HepG2 (cell line): ENCODE results near the gene CTSW. TPM values are rescaled to one million over a fixed set of nuclear protein-coding genes. Genes with fewer than 3 reads are reported as not detected.

Experiments used
- ARHGAP35 ChIP-seq: sonication (generic); formaldehyde crosslinking; IDR thresholded peaks from 2 replicates; pipeline ENCODE4 v1.9.0; 2022; ENCODE audit warnings: mild to moderate bottlenecking, inconsistent platforms, moderate library complexity, missing genetic modification reagents, borderline replicate concordance
- CBX2 ChIP-seq, 2 experiments: fragments of 200-600 bp in 1 of 2; sonication (generic); formaldehyde crosslinking in 1 of 2; IDR thresholded peaks; 2 replicates each; pipeline versions ENCODE4 v1.7.0 to v1.8.1; 2018 to 2022; ENCODE audit warnings: low read depth in 2 of 2, low read length in 1 of 2, mild to moderate bottlenecking in 1 of 2, missing genetic modification reagents in 1 of 2
- FOXO1 ChIP-seq: sonication (generic); formaldehyde crosslinking; IDR thresholded peaks from 2 replicates; pipeline ENCODE4 v1.4.0; 2020; ENCODE audit warnings: missing genetic modification reagents
- GABPB1 ChIP-seq: IDR thresholded peaks from 2 replicates; pipeline ENCODE4 v1.6.1; 2016; ENCODE audit warnings: mild to moderate bottlenecking, missing genetic modification reagents, moderate library complexity, missing compliant biosample characterization
- GATAD1 ChIP-seq: IDR thresholded peaks from 2 replicates; pipeline ENCODE4 v1.6.1; 2016; ENCODE audit warnings: missing genetic modification reagents, missing compliant biosample characterization
- KLF11 ChIP-seq: IDR thresholded peaks from 2 replicates; pipeline ENCODE4 v1.6.1; 2016; ENCODE audit warnings: missing compliant biosample characterization
- KLF16 ChIP-seq, 2 experiments: sonication (generic) in 1 of 2; formaldehyde crosslinking in 1 of 2; IDR thresholded peaks; 2 replicates each; pipeline versions ENCODE4 v1.6.1 to v1.8.0; 2016 to 2023; ENCODE audit warnings: missing genetic modification reagents in 2 of 2, missing compliant biosample characterization in 1 of 2
- PHF20 ChIP-seq: sonication (generic); formaldehyde crosslinking; IDR thresholded peaks from 2 replicates; pipeline ENCODE4 v1.5.0; 2020; ENCODE audit warnings: mild to moderate bottlenecking, missing genetic modification reagents
- RAD51 ChIP-seq: fragments of 450-650 bp; IDR thresholded peaks from 2 replicates; pipeline ENCODE4 v1.6.1; 2016; ENCODE audit warnings: borderline replicate concordance
- RELA ChIP-seq: sonication (generic); formaldehyde crosslinking; IDR thresholded peaks from 2 replicates; pipeline ENCODE4 v1.4.0; 2020; ENCODE audit warnings: missing genetic modification reagents
- SALL1 ChIP-seq: sonication (generic); formaldehyde crosslinking; IDR thresholded peaks from 2 replicates; pipeline ENCODE4 v1.8.0; 2022; ENCODE audit warnings: mild to moderate bottlenecking, missing genetic modification reagents
- TMF1 ChIP-seq: sonication (generic); formaldehyde crosslinking; IDR thresholded peaks from 2 replicates; pipeline ENCODE4 v1.8.1; 2022; ENCODE audit warnings: low read depth, missing genetic modification reagents
- YEATS2 ChIP-seq: sonication (generic); formaldehyde crosslinking; IDR thresholded peaks from 2 replicates; pipeline ENCODE4 v1.4.0; 2020; ENCODE audit warnings: missing genetic modification reagents, borderline replicate concordance
- ZBTB20 ChIP-seq: sonication (generic); formaldehyde crosslinking; IDR thresholded peaks from 2 replicates; pipeline ENCODE4 v1.8.1; 2023; ENCODE audit warnings: missing genetic modification reagents, low read depth, mild to moderate bottlenecking, borderline replicate concordance
- ZFP41 ChIP-seq: sonication (generic); formaldehyde crosslinking; IDR thresholded peaks from 2 replicates; pipeline ENCODE4 v1.4.0; 2020; ENCODE audit warnings: mild to moderate bottlenecking, missing genetic modification reagents, borderline replicate concordance
- ZNF180 ChIP-seq: sonication (generic); formaldehyde crosslinking; IDR thresholded peaks from 2 replicates; pipeline ENCODE4 v1.4.0; 2020; ENCODE audit warnings: low read depth, missing genetic modification reagents, borderline replicate concordance
- ZNF761 ChIP-seq: sonication (generic); formaldehyde crosslinking; conservative IDR thresholded peaks from 2 replicates; pipeline ENCODE4 v1.4.0; 2020; ENCODE audit warnings: mild to moderate bottlenecking, missing genetic modification reagents
- ZNF878 ChIP-seq: sonication (generic); formaldehyde crosslinking; IDR thresholded peaks from 2 replicates; pipeline ENCODE4 v1.8.1; 2023; ENCODE audit warnings: mild to moderate bottlenecking, missing genetic modification reagents, moderate library complexity
- polyA plus RNA-seq, 8 experiments: library from polyadenylated mRNA; depleted of rRNA in 3 of 8; stranded (reverse) in 7 of 8; unstranded in 1 of 8; fragments of >200 nt; fragmentation: Illumina TruSeq in 4 of 8; extraction: Trizol in 4 of 8; gene quantifications; 2 replicates each; pipeline versions ENCODE4 v1.2.1 to v1.2.3, GENCODE V29; 2011 to 2016; ENCODE audit warnings: low read depth in 4 of 8, missing spikeins in 1 of 8, mixed read lengths in 1 of 8; ENCODE audit not compliant: insufficient read depth in 1 of 8
- total RNA-seq, 5 experiments: library from RNA; depleted of rRNA; stranded (reverse); fragments of >200 nt; fragmentation: Illumina TruSeq; extraction: Trizol; gene quantifications; 2 replicates each; pipeline ENCODE4 v1.2.3, GENCODE V29; 2016; ENCODE audit warnings: low read depth in 1 of 5
- TF ChIP-seq, protein P1 (sequence below): sonication (generic); formaldehyde crosslinking; IDR thresholded peaks from 2 replicates; pipeline ENCODE4 v1.4.0; 2020; ENCODE audit warnings: missing genetic modification reagents
- TF ChIP-seq, protein P2 (sequence below): sonication (generic); formaldehyde crosslinking; IDR thresholded peaks from 2 replicates; pipeline ENCODE4 v1.4.0; 2020; ENCODE audit warnings: missing genetic modification reagents
- TF ChIP-seq, protein P3 (sequence below): sonication (generic); formaldehyde crosslinking; IDR thresholded peaks from 2 replicates; pipeline ENCODE4 v1.9.0; 2021; ENCODE audit warnings: missing genetic modification reagents, borderline replicate concordance
- TF ChIP-seq, protein P4 (sequence below): sonication (generic); formaldehyde crosslinking; IDR thresholded peaks from 2 replicates; pipeline ENCODE4 v1.5.0; 2020; ENCODE audit warnings: mild to moderate bottlenecking, missing genetic modification reagents, moderate library complexity

The CTSW gene
- total and polyA plus RNA-seq, 2 of the 13 experiments (the other 11 are each of a cell fraction or from before 2014, with no cell fraction given), result 0.09 TPM; not detected in 1

DNA sequence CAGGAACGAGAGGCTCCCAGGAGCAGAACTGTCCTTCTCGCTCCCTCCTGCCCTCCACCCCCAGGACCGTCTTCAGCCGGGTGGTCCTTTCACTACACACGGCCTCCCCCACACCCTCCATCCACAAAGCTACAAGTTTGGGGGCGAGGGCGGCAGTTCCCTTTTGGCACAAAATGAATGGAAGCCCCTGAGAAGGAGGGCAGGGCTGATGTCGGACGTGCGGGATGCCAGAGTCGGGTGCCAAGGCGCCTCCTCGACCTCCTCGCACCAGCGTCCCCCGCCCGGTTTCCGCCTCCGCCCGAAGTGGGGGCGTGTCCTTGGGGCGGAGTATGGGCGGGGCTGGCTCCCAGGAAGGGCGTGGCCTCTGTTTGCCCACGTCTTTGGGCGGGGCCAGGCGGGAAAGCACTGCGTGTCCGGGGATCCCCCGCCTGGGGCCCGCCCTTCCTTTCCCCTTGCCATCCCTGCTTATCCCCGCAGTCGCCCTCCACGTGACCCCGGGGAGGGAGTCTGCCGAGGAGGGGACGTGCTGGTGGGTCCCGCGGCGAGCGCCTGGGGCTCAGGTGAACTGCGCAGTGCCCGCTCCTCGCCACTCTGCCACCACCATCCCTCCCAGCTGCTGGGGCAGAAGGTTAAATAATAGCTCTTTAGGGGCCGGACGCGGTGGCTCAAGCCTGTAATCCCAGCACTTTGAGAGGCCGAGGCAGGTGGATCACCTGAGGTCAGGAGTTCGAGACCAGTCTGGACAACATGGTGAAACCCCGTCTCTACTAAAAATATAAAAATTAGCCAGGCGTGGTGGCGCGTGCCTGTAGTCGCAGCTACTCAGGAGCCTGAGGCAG, 6.1 kb upstream of the CTSW start (continued):
- TF ChIP-seq RAD51 (peak; percentile 53; the same call in 1 of the 2 replicates), ZNF761 (CRISPR knock-in tag) (no peak), TMF1 (no peak), ARHGAP35 (CRISPR knock-in tag) (no peak; the same call in 1 of the 2 replicates), ZFP41 (CRISPR knock-in tag) (no peak), RELA (CRISPR knock-in tag) (peak; percentile 68; the same call in 1 of the 2 replicates), ZBTB20 (CRISPR knock-in tag) (no peak; the same call in 1 of the 2 replicates), PHF20 (CRISPR knock-in tag) (peak; percentile 28; the same call in 1 of the 2 replicates), GABPB1 (CRISPR knock-in tag) (peak; percentile 87), SALL1 (peak; percentile 57), CBX2 (IDR thresholded peaks at IDR 0.05; ENCODE audit: low read depth, low read length) (no peak), CBX2 (CRISPR knock-in tag; IDR thresholded peaks at IDR 0.05; ENCODE audit: low read depth) (no peak), GATAD1 (no peak; the same call in none of the 2 replicates), KLF11 (CRISPR knock-in tag) (0 out of 2 replicates have a peak, but pooled peaks have one; percentile 28), KLF16 (CRISPR knock-in tag; IDR thresholded peaks at IDR 0.05) (peak in 1 of 2 experiments; percentile 56; a peak in 1 of 4 replicates), YEATS2 (0 out of 2 replicates have a peak, but pooled peaks have one; percentile 69), ZNF878 (CRISPR knock-in tag) (no peak), FOXO1 (CRISPR knock-in tag) (no peak), ZNF180 (CRISPR knock-in tag) (no peak)
- TF ChIP-seq, protein P1, sequence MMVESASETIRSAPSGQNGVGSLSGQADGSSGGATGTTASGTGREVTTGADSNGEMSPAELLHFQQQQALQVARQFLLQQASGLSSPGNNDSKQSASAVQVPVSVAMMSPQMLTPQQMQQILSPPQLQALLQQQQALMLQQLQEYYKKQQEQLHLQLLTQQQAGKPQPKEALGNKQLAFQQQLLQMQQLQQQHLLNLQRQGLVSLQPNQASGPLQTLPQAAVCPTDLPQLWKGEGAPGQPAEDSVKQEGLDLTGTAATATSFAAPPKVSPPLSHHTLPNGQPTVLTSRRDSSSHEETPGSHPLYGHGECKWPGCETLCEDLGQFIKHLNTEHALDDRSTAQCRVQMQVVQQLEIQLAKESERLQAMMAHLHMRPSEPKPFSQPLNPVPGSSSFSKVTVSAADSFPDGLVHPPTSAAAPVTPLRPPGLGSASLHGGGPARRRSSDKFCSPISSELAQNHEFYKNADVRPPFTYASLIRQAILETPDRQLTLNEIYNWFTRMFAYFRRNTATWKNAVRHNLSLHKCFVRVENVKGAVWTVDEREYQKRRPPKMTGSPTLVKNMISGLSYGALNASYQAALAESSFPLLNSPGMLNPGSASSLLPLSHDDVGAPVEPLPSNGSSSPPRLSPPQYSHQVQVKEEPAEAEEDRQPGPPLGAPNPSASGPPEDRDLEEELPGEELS (CRISPR knock-in tag), result peak; percentile 45; the same call in 1 of the 2 replicates
- TF ChIP-seq, protein P2, sequence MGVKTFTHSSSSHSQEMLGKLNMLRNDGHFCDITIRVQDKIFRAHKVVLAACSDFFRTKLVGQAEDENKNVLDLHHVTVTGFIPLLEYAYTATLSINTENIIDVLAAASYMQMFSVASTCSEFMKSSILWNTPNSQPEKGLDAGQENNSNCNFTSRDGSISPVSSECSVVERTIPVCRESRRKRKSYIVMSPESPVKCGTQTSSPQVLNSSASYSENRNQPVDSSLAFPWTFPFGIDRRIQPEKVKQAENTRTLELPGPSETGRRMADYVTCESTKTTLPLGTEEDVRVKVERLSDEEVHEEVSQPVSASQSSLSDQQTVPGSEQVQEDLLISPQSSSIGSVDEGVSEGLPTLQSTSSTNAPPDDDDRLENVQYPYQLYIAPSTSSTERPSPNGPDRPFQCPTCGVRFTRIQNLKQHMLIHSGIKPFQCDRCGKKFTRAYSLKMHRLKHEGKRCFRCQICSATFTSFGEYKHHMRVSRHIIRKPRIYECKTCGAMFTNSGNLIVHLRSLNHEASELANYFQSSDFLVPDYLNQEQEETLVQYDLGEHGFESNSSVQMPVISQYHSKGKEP (CRISPR knock-in tag), result no peak
- TF ChIP-seq, protein P3, sequence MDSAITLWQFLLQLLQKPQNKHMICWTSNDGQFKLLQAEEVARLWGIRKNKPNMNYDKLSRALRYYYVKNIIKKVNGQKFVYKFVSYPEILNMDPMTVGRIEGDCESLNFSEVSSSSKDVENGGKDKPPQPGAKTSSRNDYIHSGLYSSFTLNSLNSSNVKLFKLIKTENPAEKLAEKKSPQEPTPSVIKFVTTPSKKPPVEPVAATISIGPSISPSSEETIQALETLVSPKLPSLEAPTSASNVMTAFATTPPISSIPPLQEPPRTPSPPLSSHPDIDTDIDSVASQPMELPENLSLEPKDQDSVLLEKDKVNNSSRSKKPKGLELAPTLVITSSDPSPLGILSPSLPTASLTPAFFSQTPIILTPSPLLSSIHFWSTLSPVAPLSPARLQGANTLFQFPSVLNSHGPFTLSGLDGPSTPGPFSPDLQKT (CRISPR knock-in tag), result no peak
- TF ChIP-seq, protein P4, sequence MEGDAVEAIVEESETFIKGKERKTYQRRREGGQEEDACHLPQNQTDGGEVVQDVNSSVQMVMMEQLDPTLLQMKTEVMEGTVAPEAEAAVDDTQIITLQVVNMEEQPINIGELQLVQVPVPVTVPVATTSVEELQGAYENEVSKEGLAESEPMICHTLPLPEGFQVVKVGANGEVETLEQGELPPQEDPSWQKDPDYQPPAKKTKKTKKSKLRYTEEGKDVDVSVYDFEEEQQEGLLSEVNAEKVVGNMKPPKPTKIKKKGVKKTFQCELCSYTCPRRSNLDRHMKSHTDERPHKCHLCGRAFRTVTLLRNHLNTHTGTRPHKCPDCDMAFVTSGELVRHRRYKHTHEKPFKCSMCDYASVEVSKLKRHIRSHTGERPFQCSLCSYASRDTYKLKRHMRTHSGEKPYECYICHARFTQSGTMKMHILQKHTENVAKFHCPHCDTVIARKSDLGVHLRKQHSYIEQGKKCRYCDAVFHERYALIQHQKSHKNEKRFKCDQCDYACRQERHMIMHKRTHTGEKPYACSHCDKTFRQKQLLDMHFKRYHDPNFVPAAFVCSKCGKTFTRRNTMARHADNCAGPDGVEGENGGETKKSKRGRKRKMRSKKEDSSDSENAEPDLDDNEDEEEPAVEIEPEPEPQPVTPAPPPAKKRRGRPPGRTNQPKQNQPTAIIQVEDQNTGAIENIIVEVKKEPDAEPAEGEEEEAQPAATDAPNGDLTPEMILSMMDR (CRISPR knock-in tag), result no peak; the same call in 1 of the 2 replicates
